Measurements from ENCODE around the gene ZNF628.
"Not testable (repeated sequence)": the region's sequence is repeated elsewhere in the genome, so short reads cannot be mapped to it uniquely, and the experiment has no call there.

- TF ChIP-seq BRCA1 (IDR thresholded peaks at IDR 0.05; ENCODE audit: low read depth, low read length); CBX8 (IDR thresholded peaks at IDR 0.05; ENCODE audit: borderline replicate concordance, low read depth, low read length): not testable (repeated sequence)
These were observed 28.3 kb upstream of the ZNF628 start for GRCh38 chr19:55448175-55448490.
